Bronchial epithelial cell (primary cell): ENCODE measurements around the gene EBNA1BP2. TPM values are rescaled to one million over a fixed set of nuclear protein-coding genes. Genes with fewer than 3 reads are reported as not detected.
"Not testable (repeated sequence)": the region's sequence is repeated elsewhere in the genome, so short reads cannot be mapped to it uniquely, and the experiment has no call there.

Experiments
- DNase-seq: peaks from one replicate; pipeline ENCODE4 v3.0.0-alpha.2; 2010; ENCODE audit warnings: low read depth
- FAIRE-seq: peaks from 2 replicates; lab custom pipeline; 2011; peaks lifted over from hg19 to GRCh38; lab: Jason Lieb, UNC
- H3K27me3 ChIP-seq: 2 replicates; pipeline ENCODE4 v1.5.1; 2011; ENCODE audit warnings: low read length; ENCODE audit not compliant: control insufficient read depth, insufficient read depth
- H3K36me3 ChIP-seq: 2 replicates; pipeline ENCODE4 v1.5.1; 2011; ENCODE audit warnings: low read length; ENCODE audit not compliant: control insufficient read depth, insufficient read depth
- H3K4me3 ChIP-seq: 2 replicates; pipeline ENCODE4 v1.5.1; 2011; ENCODE audit warnings: mild to moderate bottlenecking, low read depth, low read length, control low read depth
- total RNA-seq: library from RNA; depleted of rRNA; stranded (reverse); fragments of >200 nt; gene quantifications from 2 replicates; pipeline ENCODE4 v1.2.1, GENCODE V29; 2014
- TF ChIP-seq, protein P1 (sequence below): IDR thresholded peaks from 2 replicates; pipeline ENCODE4 v1.5.1; 2011; ENCODE audit warnings: mild to moderate bottlenecking, moderate library complexity, low read length, control low read depth, inconsistent platforms; ENCODE audit not compliant: insufficient read depth, severe bottlenecking

The EBNA1BP2 gene, protein sequence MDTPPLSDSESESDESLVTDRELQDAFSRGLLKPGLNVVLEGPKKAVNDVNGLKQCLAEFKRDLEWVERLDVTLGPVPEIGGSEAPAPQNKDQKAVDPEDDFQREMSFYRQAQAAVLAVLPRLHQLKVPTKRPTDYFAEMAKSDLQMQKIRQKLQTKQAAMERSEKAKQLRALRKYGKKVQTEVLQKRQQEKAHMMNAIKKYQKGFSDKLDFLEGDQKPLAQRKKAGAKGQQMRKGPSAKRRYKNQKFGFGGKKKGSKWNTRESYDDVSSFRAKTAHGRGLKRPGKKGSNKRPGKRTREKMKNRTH
- 161 and 186 TPM in 2 replicates for total RNA-seq

DNA sequence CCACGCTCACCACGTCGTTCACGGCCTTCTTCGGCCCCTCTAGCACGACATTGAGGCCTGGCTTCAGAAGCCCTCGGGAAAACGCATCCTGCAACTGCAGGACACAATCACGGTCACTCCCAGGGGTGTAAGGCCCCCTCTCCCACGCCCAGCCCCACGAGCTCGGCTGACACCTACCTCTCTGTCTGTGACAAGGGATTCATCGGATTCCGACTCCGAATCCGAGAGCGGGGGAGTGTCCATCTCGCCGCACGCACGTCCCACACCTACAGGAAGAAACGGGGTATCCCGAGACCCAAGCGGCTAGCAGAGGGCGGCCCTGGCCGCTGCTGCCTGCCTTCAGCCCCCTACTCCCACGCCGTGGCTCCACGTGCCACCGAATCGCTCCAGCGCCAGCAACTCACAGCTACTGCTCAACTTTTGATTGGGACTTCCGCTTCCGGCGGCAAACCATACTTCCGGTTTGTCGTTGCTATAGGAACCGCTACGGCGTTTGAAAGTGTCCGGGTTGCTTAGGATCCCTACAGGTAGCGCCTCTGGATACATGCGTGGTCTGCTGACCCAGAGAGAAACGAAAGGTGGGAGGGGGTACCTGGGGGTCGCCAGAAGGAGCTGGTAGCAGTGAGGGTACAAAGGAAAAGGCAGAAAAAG, at the start of gene EBNA1BP2, which contains the start of gene CFAP57:
Gene EBNA1BP2 (minus strand): TSS at position 415 of the 651 bp plus-strand sequence. CDS start 172 bp downstream, at position 243.
Gene CFAP57 (plus strand): TSS at position 455 of the 651 bp plus-strand sequence. CDS start 424 bp downstream, outside the sequence.
- TF ChIP-seq, protein P1, sequence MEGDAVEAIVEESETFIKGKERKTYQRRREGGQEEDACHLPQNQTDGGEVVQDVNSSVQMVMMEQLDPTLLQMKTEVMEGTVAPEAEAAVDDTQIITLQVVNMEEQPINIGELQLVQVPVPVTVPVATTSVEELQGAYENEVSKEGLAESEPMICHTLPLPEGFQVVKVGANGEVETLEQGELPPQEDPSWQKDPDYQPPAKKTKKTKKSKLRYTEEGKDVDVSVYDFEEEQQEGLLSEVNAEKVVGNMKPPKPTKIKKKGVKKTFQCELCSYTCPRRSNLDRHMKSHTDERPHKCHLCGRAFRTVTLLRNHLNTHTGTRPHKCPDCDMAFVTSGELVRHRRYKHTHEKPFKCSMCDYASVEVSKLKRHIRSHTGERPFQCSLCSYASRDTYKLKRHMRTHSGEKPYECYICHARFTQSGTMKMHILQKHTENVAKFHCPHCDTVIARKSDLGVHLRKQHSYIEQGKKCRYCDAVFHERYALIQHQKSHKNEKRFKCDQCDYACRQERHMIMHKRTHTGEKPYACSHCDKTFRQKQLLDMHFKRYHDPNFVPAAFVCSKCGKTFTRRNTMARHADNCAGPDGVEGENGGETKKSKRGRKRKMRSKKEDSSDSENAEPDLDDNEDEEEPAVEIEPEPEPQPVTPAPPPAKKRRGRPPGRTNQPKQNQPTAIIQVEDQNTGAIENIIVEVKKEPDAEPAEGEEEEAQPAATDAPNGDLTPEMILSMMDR: no peak
- peak; percentile 7 for FAIRE-seq
- Histone ChIP-seq H3K36me3 (peaks cover 18% of the 10 kb centered on the region), H3K27me3 (peaks cover 4% of the 10 kb centered on the region), H3K4me3 (peak within 1 kb of the TSS; percentile 87)
- peak; percentile 88 for DNase-seq

DNA sequence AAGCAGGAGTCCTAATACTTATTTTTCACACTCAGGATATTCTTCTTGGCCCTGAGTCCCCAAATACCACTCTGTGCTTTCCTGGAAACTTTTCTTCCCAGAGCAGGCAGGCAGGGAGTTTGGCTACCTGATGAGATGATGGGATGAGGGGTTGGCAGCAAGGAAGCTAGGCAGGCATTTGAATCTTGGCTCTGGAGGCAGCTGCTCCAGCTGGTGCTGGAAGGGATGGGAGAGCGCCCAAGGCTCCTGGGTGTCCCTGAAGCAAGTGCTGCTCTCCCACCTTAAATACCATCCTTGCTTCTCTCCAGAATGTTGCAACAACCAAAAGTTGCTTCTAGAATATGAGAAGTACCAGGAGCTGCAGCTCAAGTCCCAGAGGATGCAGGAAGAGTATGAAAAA, 49.7 kb upstream of the EBNA1BP2 start:
- no peak overlapping the region for H3K4me3 ChIP-seq
- TF ChIP-seq, protein P1: no peak

DNA sequence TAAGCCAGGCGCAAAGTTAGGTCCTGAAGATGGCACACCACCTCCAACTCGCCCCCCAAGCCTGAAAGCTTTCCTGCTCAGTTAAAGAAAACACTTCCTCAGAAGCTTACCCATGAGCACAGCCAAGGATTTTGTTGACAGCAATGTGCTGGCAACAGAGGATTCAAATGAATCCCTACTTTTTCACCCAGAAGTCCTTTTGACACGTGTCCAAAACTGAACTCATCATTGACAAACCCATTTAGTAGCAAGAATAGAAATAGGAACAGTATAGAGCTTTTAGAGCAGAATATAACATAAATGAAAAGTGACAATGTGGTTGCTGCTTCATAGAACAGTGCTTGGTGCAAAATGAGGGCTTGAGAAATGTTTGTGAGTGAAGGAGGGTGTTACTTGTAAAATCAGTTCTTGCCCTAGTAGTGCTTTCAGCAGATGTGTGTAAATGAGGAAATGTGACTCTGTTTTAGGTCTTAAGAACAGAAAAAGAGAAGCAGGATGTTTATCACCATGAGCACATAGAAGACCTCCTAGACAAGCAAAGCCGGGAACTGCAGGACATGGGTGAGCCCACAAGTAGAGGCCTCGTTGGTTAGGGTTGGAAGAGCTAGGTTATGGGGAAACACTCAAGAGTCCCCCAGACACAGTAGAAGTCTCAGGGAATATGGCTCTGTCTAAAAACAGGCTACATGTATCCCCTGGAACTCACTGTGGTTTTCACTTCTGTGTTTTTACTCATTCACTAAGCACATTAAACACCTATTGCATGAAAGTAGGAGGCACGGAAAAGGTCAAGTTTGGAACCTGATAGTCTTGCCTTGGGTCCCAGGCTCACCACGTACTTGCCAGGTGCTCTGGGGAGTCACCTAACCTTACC, 49.1 kb upstream of the EBNA1BP2 start:
- TF ChIP-seq, protein P1: no peak
- H3K27me3 ChIP-seq: no peaks in the 10 kb centered on the region
- peak; percentile 43 for FAIRE-seq
- H3K36me3 ChIP-seq: no peaks in the 10 kb centered on the region
- DNase-seq: no peak
- H3K4me3 ChIP-seq: no peak overlapping the region

More for the DNA sequence above, 49.7 kb upstream of the EBNA1BP2 start:
- FAIRE-seq (no peak), DNase-seq (no peak)
- no peaks in the 10 kb centered on the region for H3K27me3 ChIP-seq
- no peaks in the 10 kb centered on the region for H3K36me3 ChIP-seq

DNA sequence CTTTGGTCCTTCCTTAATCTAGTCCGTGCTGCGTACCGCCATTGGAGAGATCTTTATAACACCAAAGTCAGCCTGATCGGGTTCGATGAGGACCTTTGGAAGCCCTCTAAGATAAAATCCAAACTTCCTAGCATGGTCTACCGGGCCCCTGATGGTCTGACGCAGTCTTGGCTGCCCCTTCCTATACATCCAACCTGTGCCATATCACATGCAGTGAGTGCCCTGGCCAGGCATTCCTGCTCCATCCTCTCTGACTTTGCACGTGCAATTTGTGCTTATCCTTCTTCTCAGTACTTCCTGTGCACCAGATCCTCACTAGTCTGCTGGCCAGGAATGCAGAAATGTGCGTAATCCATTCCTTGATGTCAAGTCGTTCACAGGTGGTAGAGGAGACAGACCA, 45.7 kb upstream of the EBNA1BP2 start:
- FAIRE-seq (no peak), DNase-seq (no peak)
- TF ChIP-seq, protein P1: no peak

DNA sequence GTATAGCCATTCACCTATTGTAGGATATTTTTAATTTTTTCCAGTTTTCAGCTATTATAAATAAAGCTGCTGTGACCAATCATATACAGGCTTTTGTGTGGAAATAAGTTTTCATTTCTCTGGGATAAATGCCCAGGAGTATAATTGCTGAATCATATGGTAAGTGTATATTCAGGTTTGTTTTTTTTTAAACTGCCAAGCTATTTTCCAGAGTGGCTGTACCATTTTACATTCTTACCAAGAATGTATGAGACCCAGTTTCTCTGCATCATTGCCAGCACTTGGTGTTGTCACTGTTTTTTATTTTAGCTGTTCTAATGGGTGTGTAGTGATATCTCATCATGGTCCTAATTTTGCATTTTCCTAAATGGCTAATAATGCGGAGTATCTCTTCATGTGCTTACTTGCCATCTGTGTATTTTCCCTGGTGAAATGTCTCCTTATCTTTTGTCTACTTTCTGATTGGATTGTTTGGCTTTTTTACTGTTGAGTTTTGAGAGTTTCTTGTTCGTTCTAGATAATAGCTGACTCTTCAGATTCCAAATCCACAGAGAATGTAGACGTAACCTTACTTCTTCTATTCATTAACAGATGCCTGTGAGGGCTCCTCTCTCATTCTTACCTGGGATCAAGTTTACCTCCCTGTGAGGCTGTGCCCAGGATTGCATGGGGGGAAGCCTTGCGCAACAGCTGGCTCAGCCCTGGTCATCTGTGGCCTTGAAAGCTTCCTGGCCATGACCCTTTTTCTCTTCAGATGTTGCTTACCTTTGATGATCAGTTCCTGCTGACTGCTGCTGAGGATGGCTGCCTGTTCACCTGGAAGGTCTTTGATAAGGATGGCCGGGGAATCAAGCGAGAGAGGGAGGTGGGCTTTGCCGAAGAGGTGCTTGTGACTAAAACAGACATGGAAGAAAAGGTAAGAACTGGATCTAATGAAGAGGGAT, 42.7 kb upstream of the EBNA1BP2 start:
- TF ChIP-seq, protein P1: no peak
- H3K4me3 ChIP-seq: no peak overlapping the region
- FAIRE-seq (no peak), DNase-seq (no peak)
- H3K36me3 ChIP-seq: no peaks in the 10 kb centered on the region
- no peaks in the 10 kb centered on the region for H3K27me3 ChIP-seq

More for the DNA sequence above, 45.7 kb upstream of the EBNA1BP2 start:
- H3K36me3 ChIP-seq: no peaks in the 10 kb centered on the region
- no peak overlapping the region for H3K4me3 ChIP-seq
- no peaks in the 10 kb centered on the region for H3K27me3 ChIP-seq

DNA sequence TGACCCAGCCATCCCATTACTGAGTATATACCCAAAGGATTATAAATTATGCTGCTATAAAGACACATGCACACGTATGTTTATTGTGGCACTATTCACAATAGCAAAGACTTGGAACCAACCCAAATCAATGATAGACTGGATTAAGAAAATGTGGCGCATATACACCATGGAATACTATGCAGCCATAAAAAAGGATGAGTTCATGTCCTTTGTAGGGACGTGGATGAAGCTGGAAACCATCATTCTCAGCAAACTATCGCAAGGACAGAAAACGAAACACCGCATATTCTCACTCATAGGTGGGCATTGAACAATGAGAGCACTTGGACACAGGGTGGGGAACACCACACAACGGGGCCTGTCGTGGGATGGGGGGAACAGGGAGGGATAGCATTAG, 36.2 kb upstream of the EBNA1BP2 start:
- DNase-seq, H3K36me3 ChIP-seq, H3K27me3 ChIP-seq, H3K4me3 ChIP-seq, FAIRE-seq: not testable (repeated sequence)
